Right lobe of liver (tissue), 6 donors: ENCODE measurements around the gene ATOH1. TPM values are rescaled to one million over a fixed set of nuclear protein-coding genes. Genes with fewer than 3 reads are reported as not detected.

ENCODE experiments used
- ATAC-seq, 4 donors: fragments of 200-7000 bp; cut with Tn5 transposase; one replicate each; pipeline ENCODE4 v1.9.1; 2020; ENCODE audit warnings: mild to moderate bottlenecking in 4 of 4, moderate library complexity in 4 of 4
- DNase-seq, 3 donors: peaks; one replicate each; pipeline ENCODE4 v3.0.0-alpha.2; 2020
- H3K27ac ChIP-seq, 3 donors: fragments of 200-600 bp; one replicate each; pipeline ENCODE4 v1.8.0; 2022
- H3K27me3 ChIP-seq, 2 donors: fragments of 200-600 bp; one replicate each; pipeline ENCODE4 v1.8.0; 2022
- H3K36me3 ChIP-seq, 4 donors: fragments of 200-600 bp; sonication (generic) in 1 of 4; one replicate each; pipeline versions ENCODE4 v1.5.1 to v1.8.0; 2017 to 2022; ENCODE audit warnings: control low read depth in 1 of 4
- H3K4me1 ChIP-seq, 4 donors: fragments of 200-600 bp; sonication (generic) in 1 of 4; one replicate each; pipeline versions ENCODE4 v1.5.1 to v1.8.0; 2017 to 2022; ENCODE audit warnings: control low read depth in 1 of 4
- H3K4me3 ChIP-seq, 3 donors: fragments of 200-600 bp; one replicate each; pipeline ENCODE4 v1.8.0; 2022
- H3K9me3 ChIP-seq, 4 donors: fragments of 200-600 bp; sonication (generic) in 1 of 4; one replicate each; pipeline versions ENCODE4 v1.5.1 to v1.8.0; 2017 to 2022; ENCODE audit warnings: control low read depth in 1 of 4
- CTCF ChIP-seq, 4 donors: fragments of 200-600 bp in 3 of 4; fragments of 450-650 bp in 1 of 4; IDR thresholded peaks; one replicate each; pipeline versions ENCODE4 v1.5.1 to v1.8.0; 2016 to 2022; ENCODE audit warnings: antibody characterized with exemption in 4 of 4, mild to moderate bottlenecking in 2 of 4
- POLR2A ChIP-seq: fragments of 450-650 bp; IDR thresholded peaks from one replicate; pipeline ENCODE4 v1.6.1; 2017; ENCODE audit warnings: antibody characterized with exemption, mild to moderate bottlenecking
- WGBS: methylation state at CpG from one replicate; pipeline ENCODE4 v1.1.6; 2018; ENCODE audit warnings: low coverage, low lambda C conversion rate; ENCODE audit not compliant: insufficient coverage; ENCODE audit errors: missing lambda C conversion rate; 5-methylcytosine and 5-hydroxymethylcytosine counted together
- intact Hi-C, 2 donors: fragments of 100-400 bp; cut with DNase I; formaldehyde crosslinking; loops; one replicate each; pipeline versions ENCODE4 v1.11.2 to v1.14.1; 2022
- small RNA-seq, 2 experiments: library from RNA; depleted of rRNA; stranded (forward); fragments of <200 nt; gene quantifications; one replicate each; pipeline ENCODE3, GENCODE V24; 2016
- total RNA-seq, 6 experiments: library from RNA; depleted of rRNA in 2 of 6; stranded (reverse); fragments of >200 nt in 2 of 6; fragmentation: NEBNext Ultra II Directional in 3 of 6; extraction: Animal tissue kit (Norgen Biotek cat#: 25700) in 3 of 6; gene quantifications; one replicate each; pipeline versions ENCODE4 v1.1.0 to v1.2.4, GENCODE V29; 2016 to 2023
- donor health status: DM: no; HTN: yes; CAD: no.
- donor health status: DM: no; HTN: no; CAD: no.
- donor health status: DM: no; HTN: no; CAD: no.
- donor health status: DM: no; HTN: yes; CAD: no.
- donor health status: DM: no; HTN: yes; CAD: no.

Gene ATOH1
- total RNA-seq, 6 experiments from 2014 or later, result not detected

- no peak overlapping the region for H3K27ac ChIP-seq
- no peaks in the 10 kb centered on the region for H3K4me1 ChIP-seq
- H3K27me3 ChIP-seq, result no peaks in the 10 kb centered on the region
- H3K4me3 ChIP-seq, result no peak overlapping the region
- intact Hi-C loops, result no loop called here
- DNase-seq (no peak), ATAC-seq (no peak)
- H3K36me3 ChIP-seq, result no peaks in the 10 kb centered on the region
- H3K9me3 ChIP-seq, result no peaks in the 10 kb centered on the region
- no peak for TF ChIP-seq CTCF (IDR thresholded peaks at IDR 0.05)
- TF ChIP-seq POLR2A, result no peak
- WGBS, result 24% methylated on average over 1 of the region's 1 CpG
These were observed 48.2 kb downstream of the ATOH1 start for GRCh38 chr4:93876754-93877153.

GRCh38 chr4:93878566-93878965, 50.0 kb downstream of the ATOH1 start:
- Histone ChIP-seq H3K4me1 (no peaks in the 10 kb centered on the region), H3K27ac (no peak overlapping the region), H3K9me3 (no peaks in the 10 kb centered on the region), H3K36me3 (no peaks in the 10 kb centered on the region), H3K27me3 (no peaks in the 10 kb centered on the region), H3K4me3 (no peak overlapping the region)
- 13% methylated on average over 1 of the region's 1 CpG for WGBS
- intact Hi-C loops, result no loop called here
- no peak for TF ChIP-seq POLR2A
- no peak for TF ChIP-seq CTCF (IDR thresholded peaks at IDR 0.05)
- DNase-seq (no peak), ATAC-seq (no peak)

GRCh38 chr4:93879919-93880318, 51.4 kb downstream of the ATOH1 start:
- WGBS, result 40% methylated on average over 4 of the region's 4 CpGs
- no peak overlapping the region for H3K27ac ChIP-seq
- H3K27me3 ChIP-seq, result no peaks in the 10 kb centered on the region
- intact Hi-C loops, result no loop called here
- ATAC-seq (no peak), DNase-seq (no peak)
- no peaks in the 10 kb centered on the region for H3K36me3 ChIP-seq
- H3K4me3 ChIP-seq, result no peak overlapping the region
- TF ChIP-seq POLR2A, result no peak
- no peaks in the 10 kb centered on the region for H3K9me3 ChIP-seq
- H3K4me1 ChIP-seq, result no peaks in the 10 kb centered on the region

Small RNA genes within 50 kb of the gene (small RNA-seq; reads per million reads assigned to genes)
- gene RNA5SP164, result 0 reads per million in 2 experiments
